Embryonic facial prominence (tissue), 1 donor: ENCODE data around the gene RBBP5.
"Not testable (repeated sequence)": the region's sequence is repeated elsewhere in the genome, so short reads cannot be mapped to it uniquely, and the experiment has no call there.

Experiments
- DNase-seq: peaks from one replicate; pipeline ENCODE4 v3.0.0-alpha.2; 2016; ENCODE audit errors: extremely low spot score

Gene RBBP5

GRCh38 chr1:205121660-205122488 is at the start of gene RBBP5:
Gene RBBP5, minus strand, starts transcription at chr1:205121978. Its CDS starts 105 bp downstream, at chr1:205121873.
- DNase-seq = peak; percentile 90

DNA sequence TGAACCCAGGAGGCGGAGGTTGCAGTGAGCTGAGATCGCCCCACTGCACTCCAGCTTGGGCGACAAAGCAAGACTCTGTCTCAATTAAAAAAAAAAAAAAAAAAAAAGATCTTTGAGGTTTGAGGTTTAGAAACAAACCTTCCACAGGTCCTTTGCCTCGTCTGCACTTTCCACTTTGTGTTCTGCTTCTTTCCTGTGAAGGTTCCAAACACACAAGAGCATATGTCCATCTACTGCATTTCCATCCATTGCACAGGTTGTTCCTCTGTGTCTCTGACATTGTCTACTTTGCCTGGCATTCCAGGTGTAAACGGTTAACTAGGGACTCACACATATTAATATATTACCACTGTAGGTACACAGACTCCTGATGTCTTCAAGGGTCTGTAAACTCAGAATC is 49.6 kb upstream of the RBBP5 start:
- no peak for DNase-seq

DNA sequence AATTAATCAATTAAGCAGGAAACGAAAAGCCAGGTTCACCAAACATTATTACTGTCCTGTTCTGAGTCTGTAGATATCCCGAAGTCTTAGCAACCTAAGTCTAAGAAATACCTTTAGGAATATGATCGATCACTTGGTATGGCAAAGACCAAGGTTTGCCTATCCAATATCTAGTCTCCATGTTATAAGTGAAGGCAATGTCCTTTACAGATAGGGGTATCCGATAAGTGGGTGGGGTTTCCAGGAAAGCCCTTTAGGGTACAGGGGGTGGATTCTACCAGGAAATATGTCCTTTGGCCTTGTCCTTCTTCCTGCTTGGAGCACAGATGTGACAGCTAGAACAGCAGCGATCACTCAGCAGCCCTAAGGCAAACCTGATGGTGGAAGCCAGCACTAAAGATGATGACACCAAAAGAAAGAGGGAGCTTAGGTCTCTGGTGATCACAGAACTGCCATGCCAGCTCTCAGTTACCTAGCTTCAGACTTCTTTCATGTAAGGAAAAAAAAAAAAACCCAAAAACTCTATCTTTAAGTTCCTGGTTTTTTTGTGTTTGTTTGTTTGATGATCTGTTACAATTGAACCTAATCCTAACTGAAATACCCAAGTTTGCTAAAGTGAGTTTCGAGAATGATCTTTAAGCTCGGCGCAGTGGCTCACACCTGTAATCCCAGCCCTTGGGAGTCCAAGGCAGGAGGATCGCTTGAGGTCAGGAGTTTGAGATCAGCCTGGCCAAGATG is 48.9 kb upstream of the RBBP5 start:
- DNase-seq = no peak

GRCh38 chr1:205169248-205169647 is 47.5 kb upstream of the RBBP5 start:
- no peak for DNase-seq

DNA sequence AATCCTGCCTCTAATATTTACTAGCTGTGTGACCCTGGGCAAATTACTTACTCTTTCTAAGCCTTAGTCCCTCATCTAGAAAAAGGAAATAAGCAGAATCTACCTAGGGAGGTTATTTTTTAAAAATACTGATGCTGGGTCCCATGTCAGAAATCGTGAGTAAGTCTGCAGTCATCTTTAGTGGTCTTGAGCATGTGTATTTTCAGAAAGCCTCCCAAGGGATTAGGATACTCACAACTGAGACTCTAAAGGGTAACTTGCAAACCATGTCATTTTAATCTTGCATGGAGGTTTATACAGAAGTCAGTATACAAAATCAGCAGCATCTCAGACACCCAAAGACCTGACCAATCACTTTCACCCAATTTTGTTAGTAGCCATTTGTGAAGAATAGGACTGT is 46.5 kb upstream of the RBBP5 start:
- DNase-seq = no peak

GRCh38 chr1:205162301-205162700 is 40.5 kb upstream of the RBBP5 start:
- DNase-seq = no peak

GRCh38 chr1:205161076-205161475 is 39.3 kb upstream of the RBBP5 start:
- no peak for DNase-seq

DNA sequence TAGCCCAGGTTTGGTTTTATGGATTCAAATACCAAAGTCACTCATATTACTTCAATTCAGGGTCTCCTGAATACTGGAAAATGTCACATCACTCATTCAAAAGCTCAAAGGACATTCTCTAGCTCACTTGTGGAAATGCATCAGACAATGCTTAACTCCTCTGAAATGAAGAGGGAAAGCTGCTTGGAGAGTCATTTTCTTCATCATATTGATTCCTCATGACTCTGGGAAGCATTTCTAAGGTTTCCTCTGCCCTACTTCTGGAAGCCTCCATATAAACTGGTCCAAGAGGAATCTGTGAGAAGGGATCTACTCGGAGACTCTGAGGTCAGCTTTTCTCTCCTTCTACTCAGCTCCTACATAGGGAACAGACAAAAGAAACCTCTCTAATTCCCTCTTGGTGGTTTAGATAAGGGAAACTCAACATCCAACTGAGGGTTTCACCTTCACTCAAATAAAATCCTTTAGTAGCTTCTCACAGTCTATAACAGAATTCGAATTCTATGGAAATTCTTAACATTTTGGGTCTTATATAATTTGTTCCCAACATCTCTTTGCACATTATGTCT is 36.4 kb upstream of the RBBP5 start:
- no peak for DNase-seq

DNA sequence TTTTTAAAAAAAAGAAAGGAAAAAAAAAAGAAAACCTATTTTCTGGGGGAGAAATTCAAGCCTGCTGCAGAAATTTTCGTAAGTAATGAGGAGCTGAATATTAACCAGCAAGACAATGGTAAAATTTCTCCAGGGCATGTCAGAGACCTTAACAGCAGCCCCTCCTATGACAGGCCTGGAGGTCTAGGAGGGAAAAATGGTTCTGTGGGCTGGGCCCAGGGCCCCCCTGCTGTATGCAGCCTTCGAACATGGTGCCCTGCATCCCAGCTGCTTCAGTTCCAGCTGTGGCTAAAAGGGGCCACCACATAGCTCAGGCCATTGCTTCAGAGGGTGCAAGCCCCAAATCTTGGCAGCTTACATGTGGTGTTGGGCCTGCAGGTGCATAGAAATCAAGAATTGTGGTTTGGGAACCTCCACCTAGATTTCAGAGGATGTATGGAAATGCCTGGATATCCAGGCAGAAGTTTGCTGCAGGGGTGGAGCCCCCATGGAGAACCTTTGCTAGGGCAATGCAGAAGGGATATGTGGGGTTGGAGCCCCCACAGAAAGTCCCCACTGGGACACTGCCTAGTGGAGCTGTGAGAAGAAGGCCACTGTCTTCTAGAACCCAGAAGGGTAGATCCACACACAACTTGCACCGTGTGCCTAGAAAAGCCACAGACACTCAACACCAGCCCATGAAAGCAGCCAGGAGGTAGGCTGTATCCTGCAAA is 34.0 kb upstream of the RBBP5 start:
- DNase-seq = not testable (repeated sequence)

GRCh38 chr1:205152505-205152904 is 30.7 kb upstream of the RBBP5 start:
- DNase-seq = no peak

GRCh38 chr1:205150651-205151428 is 29.1 kb upstream of the RBBP5 start:
- DNase-seq = no peak

DNA sequence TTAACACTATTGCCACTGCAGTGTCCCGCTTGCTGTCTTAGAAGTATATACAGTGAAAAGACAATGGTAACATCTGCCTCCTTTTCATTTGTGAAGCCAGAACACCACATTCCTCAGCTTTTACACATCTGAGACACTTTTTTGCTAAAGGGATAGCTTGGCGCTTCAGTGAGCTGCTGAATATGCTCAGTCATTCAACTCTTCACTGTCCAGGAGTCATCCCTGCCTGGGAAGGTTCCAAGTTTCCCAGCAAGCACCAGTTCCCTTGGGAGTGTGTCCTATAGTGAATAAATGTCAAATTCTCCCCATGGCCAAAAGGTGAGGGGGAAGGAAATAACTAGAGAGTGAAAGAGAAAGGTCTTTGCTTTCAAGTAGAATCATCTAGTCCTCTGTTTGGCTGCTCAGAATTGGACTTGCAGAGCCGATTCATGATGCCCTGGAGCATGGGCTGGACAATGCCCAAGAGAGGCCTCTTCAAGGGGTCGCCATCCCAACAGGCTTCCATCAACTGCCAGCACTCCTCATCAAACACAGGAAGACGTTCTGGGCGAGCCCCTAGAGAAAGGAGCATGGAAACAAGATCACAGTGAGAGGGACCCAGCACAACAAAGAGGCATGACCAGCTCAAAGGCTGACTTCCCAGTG is 25.5 kb upstream of the RBBP5 start:
- DNase-seq = no peak

DNA sequence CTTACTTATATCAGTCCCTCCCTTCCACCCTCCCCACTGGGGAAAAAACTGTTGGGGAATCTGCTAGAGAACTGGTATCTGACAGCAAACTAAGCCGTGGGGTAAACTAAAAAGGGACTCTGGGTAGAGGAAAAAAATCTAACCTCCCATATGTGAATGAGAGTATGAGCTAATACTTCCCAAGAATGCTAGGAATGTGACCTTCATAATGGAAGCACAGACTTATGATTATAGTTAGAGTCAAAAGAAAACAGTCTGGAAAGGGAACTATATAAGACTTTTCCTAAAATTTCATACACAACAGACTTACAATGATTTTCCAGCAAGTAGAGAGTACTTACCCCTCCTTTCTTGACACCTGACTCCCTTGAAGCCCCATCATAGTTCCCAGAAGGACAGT is 23.0 kb upstream of the RBBP5 start:
- no peak for DNase-seq

GRCh38 chr1:205144046-205144720 is 22.4 kb upstream of the RBBP5 start:
- no peak for DNase-seq

DNA sequence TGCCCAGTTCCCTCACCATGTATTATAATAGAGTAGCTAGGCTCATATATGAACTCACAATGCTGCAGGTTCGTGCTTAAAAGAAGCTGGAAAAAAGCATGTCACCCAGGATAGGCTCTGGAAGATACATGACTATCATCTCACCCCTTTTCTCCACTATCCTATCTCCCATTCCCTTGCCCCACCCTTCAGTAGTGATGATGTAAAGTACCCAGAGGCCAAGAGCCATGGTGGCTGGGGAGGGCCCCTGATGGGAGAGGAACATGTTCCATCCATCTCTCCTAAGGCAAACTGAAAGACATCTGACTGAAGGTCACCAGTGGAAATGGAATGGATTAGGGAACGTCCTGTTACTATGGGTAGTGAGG is 20.3 kb upstream of the RBBP5 start:
- DNase-seq = no peak

GRCh38 chr1:205141236-205142101 is 19.7 kb upstream of the RBBP5 start:
- DNase-seq = peak; percentile 66

GRCh38 chr1:205140113-205140512 is 18.3 kb upstream of the RBBP5 start:
- DNase-seq = no peak

DNA sequence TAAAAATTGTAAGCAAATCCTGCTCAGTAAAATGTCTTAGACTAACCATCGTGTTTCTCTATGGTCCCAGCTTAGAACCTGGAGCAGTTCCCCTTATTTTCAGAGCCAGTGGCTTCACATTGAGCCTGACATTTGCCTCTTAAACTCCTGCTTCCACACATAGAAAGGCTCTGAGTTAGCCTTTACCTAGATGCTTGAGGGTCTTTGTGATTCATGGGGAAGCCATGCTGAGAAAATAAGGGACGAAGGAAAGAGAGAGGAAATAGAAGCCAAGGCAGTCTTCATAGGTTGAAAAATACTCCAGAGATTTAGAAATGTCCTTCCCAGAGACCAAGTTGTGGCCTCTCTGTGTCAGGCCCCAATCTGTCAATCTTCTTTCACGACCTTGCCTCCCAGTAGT is 16.1 kb upstream of the RBBP5 start:
- no peak for DNase-seq

- DNase-seq = no peak
Observed at GRCh38 chr1:205133287-205133686, 11.5 kb upstream of the RBBP5 start.
